Mononuclear cell (primary cell): ENCODE measurements around the gene ACTBL2. TPM values are rescaled to one million over a fixed set of nuclear protein-coding genes. Genes with fewer than 3 reads are reported as not detected.
"Not testable (repeated sequence)": the region's sequence is repeated elsewhere in the genome, so short reads cannot be mapped to it uniquely, and the experiment has no call there.

Source experiments
- H3K27me3 ChIP-seq: 2 replicates; pipeline ENCODE4 v1.6.0; 2011; ENCODE audit warnings: low read length, control low read depth; ENCODE audit not compliant: insufficient read depth
- H3K4me1 ChIP-seq: 2 replicates; pipeline ENCODE4 v1.5.1; 2011; ENCODE audit warnings: mild to moderate bottlenecking, low read length, control low read depth; ENCODE audit not compliant: insufficient read depth
- H3K4me3 ChIP-seq: 2 replicates; pipeline ENCODE4 v1.5.1; 2011; ENCODE audit warnings: mild to moderate bottlenecking, low read length, moderate library complexity
- H3K9me3 ChIP-seq: 2 replicates; pipeline ENCODE4 v1.5.1; 2011; ENCODE audit warnings: low read depth, mild to moderate bottlenecking, control low read depth, low read length
- total RNA-seq: library from RNA; depleted of rRNA; stranded (reverse); fragments of >200 nt; gene quantifications from one replicate; pipeline ENCODE4 v1.2.3, GENCODE V29; 2012

Gene ACTBL2
- total RNA-seq, 1 donor = not detected

GRCh38 chr5:57468481-57469163 lies 14.0 kb downstream of the ACTBL2 start:
- Histone ChIP-seq H3K9me3 (no peaks in the 10 kb centered on the region), H3K4me1 (no peaks in the 10 kb centered on the region), H3K27me3 (no peaks in the 10 kb centered on the region), H3K4me3 (no peak overlapping the region)

- H3K27me3 ChIP-seq = no peaks in the 10 kb centered on the region
These were observed 16.1 kb downstream of the ACTBL2 start for GRCh38 chr5:57466544-57466943.

DNA sequence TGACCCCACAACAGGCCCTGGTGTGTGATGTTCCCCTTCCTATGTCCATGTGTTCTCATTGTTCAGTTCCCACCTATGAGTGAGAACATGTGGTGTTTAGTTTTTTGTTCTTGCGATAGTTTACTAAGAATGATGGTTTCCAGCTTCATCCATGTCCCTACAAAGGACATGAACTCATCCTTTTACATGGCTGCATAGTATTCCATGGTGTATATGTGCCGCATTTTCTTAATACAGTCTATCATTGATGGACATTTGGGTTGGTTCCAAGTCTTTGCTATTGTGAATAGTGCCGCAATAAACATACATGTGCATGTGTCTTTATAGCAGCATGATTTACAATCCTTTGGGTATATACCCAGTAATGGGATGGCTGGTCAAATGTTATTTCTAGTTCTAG lies 22.6 kb downstream of the ACTBL2 start:
- not testable (repeated sequence) for H3K9me3 ChIP-seq, H3K27me3 ChIP-seq, H3K4me1 ChIP-seq, H3K4me3 ChIP-seq

More at GRCh38 chr5:57466544-57466943, 16.1 kb downstream of the ACTBL2 start:
- Histone ChIP-seq H3K4me3 (no peak overlapping the region), H3K4me1 (no peaks in the 10 kb centered on the region), H3K9me3 (no peaks in the 10 kb centered on the region)

DNA sequence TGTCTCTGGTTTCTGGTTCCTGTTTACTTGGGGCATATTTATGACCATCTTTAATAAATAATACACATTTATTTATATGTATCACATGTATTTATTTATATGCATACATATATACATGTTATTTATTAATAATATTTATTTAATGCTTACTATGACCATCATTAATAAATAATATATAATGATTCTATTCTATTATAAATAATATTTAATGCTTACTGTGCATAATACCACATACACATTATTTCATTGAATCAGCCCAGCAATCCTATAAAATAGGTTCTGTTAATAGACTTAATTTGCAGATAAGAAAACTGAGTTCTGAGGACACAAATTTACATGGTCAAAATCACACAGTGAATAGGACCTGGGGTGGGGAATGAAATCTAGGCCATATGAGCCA lies 24.2 kb downstream of the ACTBL2 start:
- H3K27me3 ChIP-seq = no peaks in the 10 kb centered on the region
- no peak overlapping the region for H3K4me3 ChIP-seq
- H3K4me1 ChIP-seq = no peaks in the 10 kb centered on the region
- no peaks in the 10 kb centered on the region for H3K9me3 ChIP-seq

- H3K9me3 ChIP-seq = no peaks in the 10 kb centered on the region
- no peaks in the 10 kb centered on the region for H3K27me3 ChIP-seq
- H3K4me3 ChIP-seq = no peak overlapping the region
- H3K4me1 ChIP-seq = no peaks in the 10 kb centered on the region
These were observed 26.0 kb downstream of the ACTBL2 start for GRCh38 chr5:57456531-57457135.

- Histone ChIP-seq H3K4me3 (no peak overlapping the region), H3K4me1 (no peaks in the 10 kb centered on the region), H3K27me3 (no peaks in the 10 kb centered on the region), H3K9me3 (no peaks in the 10 kb centered on the region)
These were observed 26.8 kb downstream of the ACTBL2 start for GRCh38 chr5:57455511-57456455.

DNA sequence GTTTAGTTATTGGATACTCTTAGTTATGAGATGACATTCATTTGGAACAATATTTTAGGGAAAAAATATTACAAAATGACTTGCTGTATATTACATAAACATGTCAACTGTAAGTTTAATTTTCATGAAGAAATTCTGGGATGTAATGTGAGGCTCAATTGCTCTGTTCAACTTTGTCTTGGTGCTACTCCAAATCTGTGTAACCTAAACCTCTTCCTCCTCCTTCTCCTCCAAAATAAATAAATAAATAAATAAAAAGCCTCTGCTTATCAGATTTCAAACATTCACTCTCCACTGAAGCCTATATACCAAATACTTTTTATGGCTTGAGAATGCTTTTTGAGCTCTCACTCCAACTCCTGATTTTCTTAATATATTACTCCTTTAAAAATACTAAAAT lies 27.7 kb downstream of the ACTBL2 start:
- Histone ChIP-seq H3K4me1 (no peaks in the 10 kb centered on the region), H3K9me3 (no peaks in the 10 kb centered on the region), H3K27me3 (no peaks in the 10 kb centered on the region), H3K4me3 (no peak overlapping the region)

DNA sequence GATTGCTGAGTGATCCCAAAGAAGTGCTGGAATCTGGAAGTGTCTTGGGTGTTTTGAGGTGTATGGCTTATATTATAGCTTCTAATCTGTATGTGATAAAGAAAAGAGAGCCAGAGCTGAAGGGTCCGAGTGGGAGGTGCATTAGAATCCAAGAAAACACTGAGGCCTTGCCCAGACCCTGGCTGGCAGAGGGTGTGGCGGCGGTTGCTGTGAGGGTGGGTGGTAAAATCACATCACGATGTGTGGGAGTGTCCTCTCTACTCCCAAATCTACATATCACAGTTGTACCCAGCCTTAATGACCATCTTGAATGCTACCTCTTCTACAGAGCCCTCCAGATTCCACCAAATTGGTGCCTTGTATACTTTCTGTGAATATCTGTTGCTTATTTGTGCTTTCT lies 28.9 kb downstream of the ACTBL2 start:
- H3K4me3 ChIP-seq = no peak overlapping the region
- H3K4me1 ChIP-seq = no peaks in the 10 kb centered on the region
- no peaks in the 10 kb centered on the region for H3K9me3 ChIP-seq
- no peaks in the 10 kb centered on the region for H3K27me3 ChIP-seq

DNA sequence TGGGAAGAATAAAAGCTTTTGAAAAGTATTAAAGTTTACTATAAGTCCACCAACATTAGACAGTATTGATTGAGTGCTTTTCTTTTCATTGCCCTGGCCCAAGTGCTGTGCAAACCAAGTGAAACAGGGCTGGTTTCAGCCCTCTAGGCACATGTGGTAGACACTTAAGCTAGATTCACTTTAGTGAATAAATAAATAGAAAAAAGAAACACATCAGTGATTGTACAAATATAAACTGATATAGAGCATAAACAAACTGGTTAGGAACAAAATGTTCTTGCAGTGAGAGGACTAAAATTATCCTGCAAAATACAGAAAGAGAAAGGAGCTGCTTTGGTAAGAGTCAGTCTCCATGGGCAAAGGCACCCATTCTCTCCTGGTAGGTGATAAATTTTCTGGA lies 29.7 kb downstream of the ACTBL2 start:
- no peaks in the 10 kb centered on the region for H3K4me1 ChIP-seq
- H3K4me3 ChIP-seq = no peak overlapping the region
- H3K9me3 ChIP-seq = no peaks in the 10 kb centered on the region
- no peaks in the 10 kb centered on the region for H3K27me3 ChIP-seq

DNA sequence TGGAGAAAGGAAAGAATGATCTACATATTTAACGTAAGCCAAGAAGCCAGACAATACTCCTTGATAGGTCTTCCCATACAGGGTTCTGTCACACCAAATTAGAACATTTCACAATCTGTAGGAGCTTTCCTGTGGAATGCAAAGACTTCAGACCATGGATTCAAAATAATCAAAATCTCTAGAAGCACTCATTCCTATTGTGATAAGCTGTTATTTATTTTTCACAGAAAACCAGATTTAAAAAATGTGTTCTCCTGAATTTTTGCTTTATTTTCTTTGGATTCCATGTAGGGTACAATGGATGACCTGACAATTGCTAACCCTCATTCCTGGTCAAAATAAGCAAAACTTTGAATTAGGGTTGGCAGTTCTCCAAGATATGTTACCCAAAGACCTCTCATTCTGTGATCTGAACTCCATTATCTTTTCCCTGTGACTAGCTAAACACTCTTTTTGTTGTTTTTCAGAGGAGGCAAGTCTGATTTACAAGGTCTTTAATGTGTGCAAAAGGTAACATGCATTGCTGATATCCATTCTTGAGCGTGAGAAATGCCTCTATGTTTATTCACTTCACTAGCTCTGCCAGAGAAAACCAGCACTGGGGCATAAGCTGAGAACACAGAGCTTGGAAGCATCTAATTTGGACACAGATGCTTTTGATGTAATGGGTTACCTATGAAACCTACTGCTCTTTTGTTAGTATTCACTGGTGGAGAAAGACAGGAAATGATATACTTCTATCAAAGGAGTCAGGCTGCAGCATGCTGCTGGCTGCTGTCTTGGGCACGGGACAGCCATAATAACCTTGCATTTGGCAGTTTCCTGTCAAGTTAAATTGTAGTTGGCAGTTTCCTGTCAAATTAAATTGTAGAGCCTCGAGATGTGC lies 31.4 kb downstream of the ACTBL2 start:
- no peaks in the 10 kb centered on the region for H3K27me3 ChIP-seq
- H3K4me3 ChIP-seq = no peak overlapping the region
- no peaks in the 10 kb centered on the region for H3K9me3 ChIP-seq
- H3K4me1 ChIP-seq = no peaks in the 10 kb centered on the region

DNA sequence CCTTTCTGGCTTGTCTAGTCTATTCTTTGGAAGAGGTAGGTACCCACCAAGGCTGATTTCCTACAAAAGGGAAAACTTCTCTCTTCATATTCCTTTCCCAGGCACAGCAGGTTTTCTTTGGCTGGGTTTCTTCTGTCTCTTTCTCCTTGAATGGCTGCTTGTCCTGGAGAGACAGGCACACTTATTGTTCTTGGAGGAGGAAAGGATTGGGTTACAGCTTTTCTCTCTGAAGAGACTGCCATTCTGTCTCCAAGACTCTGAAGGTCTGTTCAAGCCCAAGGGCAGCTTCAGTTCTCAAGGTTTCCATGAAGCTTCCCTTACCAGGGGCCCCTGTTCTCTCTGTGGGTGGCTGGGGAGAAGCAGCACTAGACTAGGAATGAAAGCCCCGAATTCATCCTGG lies 33.9 kb downstream of the ACTBL2 start:
- Histone ChIP-seq H3K4me1 (no peaks in the 10 kb centered on the region), H3K9me3 (no peaks in the 10 kb centered on the region), H3K4me3 (no peak overlapping the region), H3K27me3 (no peaks in the 10 kb centered on the region)

- no peaks in the 10 kb centered on the region for H3K4me1 ChIP-seq
- H3K9me3 ChIP-seq = no peaks in the 10 kb centered on the region
- H3K27me3 ChIP-seq = no peaks in the 10 kb centered on the region
- H3K4me3 ChIP-seq = no peak overlapping the region
These were observed 34.3 kb downstream of the ACTBL2 start for GRCh38 chr5:57448287-57448686.

DNA sequence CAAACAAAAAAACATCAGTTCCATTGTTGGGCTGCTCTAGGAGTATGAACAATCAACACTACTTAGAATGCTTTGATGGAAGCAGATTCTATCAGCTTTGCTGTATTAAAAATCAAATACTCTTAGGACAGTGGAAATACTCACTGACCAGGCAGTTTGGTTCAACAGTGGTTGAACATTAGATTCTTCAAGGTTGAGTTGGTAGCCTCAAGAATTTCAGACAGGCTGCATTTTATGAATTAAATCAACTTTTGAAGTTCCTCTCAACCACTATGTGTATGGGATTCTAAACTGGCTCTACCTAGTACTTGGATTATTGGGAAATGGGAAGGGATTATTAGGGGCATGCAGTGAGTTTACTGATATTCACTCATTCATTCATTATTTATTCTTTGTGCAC lies 35.0 kb downstream of the ACTBL2 start:
- H3K4me1 ChIP-seq = no peaks in the 10 kb centered on the region
- H3K9me3 ChIP-seq = no peaks in the 10 kb centered on the region
- H3K4me3 ChIP-seq = no peak overlapping the region
- no peaks in the 10 kb centered on the region for H3K27me3 ChIP-seq

- H3K9me3 ChIP-seq = no peaks in the 10 kb centered on the region
- H3K4me3 ChIP-seq = no peak overlapping the region
- no peaks in the 10 kb centered on the region for H3K27me3 ChIP-seq
- H3K4me1 ChIP-seq = no peaks in the 10 kb centered on the region
These were observed 35.6 kb downstream of the ACTBL2 start for GRCh38 chr5:57446966-57447365.

DNA sequence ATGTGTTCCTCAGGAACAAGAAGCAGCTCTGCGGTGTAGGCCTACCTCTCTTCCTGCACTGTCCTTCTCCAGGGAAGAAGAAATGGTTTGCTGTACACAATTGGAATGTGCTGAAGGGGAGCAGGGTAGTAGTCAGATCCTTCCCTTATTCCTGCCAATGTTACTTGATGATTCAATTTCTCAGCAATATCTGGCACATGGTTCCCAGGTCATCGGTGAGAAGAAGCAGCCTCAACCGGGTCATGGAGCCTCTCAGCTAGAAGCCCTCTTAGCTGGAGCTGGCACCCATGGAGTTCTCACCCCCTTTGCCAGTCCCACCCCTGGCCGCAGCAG lies 36.9 kb downstream of the ACTBL2 start:
- Histone ChIP-seq H3K4me1 (no peaks in the 10 kb centered on the region), H3K9me3 (no peaks in the 10 kb centered on the region), H3K27me3 (no peaks in the 10 kb centered on the region), H3K4me3 (no peak overlapping the region)
